Left ventricle myocardium inferior (tissue), 1 donor: ENCODE measurements around the gene GJA9. TPM values are rescaled to one million over a fixed set of nuclear protein-coding genes. Genes with fewer than 3 reads are reported as not detected.

Experiments used
- DNase-seq: peaks from one replicate; pipeline ENCODE4 v3.0.0-alpha.2; 2020
- H3K27ac ChIP-seq: fragments of 200-600 bp; replicated peaks from 2 replicates; pipeline ENCODE4 v1.8.0; 2021
- H3K27me3 ChIP-seq: fragments of 200-600 bp; 2 replicates; pipeline ENCODE4 v1.8.0; 2021; ENCODE audit warnings: low read depth
- H3K36me3 ChIP-seq: fragments of 200-600 bp; 2 replicates; pipeline ENCODE4 v1.8.0; 2021
- H3K4me1 ChIP-seq: fragments of 200-600 bp; 2 replicates; pipeline ENCODE4 v1.8.0; 2021
- H3K4me3 ChIP-seq: fragments of 200-600 bp; 2 replicates; pipeline ENCODE4 v1.8.0; 2021; ENCODE audit warnings: mild to moderate bottlenecking, moderate library complexity
- H3K9me3 ChIP-seq: fragments of 200-600 bp; replicated peaks from 2 replicates; pipeline ENCODE4 v1.8.0; 2021
- CTCF ChIP-seq: fragments of 200-600 bp; IDR thresholded peaks from 2 replicates; pipeline ENCODE4 v1.8.0; 2021; ENCODE audit warnings: antibody characterized with exemption, mild to moderate bottlenecking, borderline replicate concordance
- intact Hi-C: fragments of 100-400 bp; cut with micrococcal nuclease; formaldehyde crosslinking; loops from one replicate; pipeline ENCODE4 v1.11.0; 2022
- total RNA-seq: library from RNA; stranded (reverse); fragmentation: NEBNext Ultra II Directional; extraction: Animal tissue kit (Norgen Biotek cat#: 25700); gene quantifications from one replicate; pipeline ENCODE4 v1.2.1, GENCODE V29; 2021
- donor health status: DM: no; HTN: yes; CAD: no; lungs with severe emphysema.

The GJA9 gene
- total RNA-seq, 1 donor from 2014 or later, result not detected

GRCh38 chr1:38908821-38909220 is 27.4 kb upstream of the GJA9 start:
- intact Hi-C loops, result no loop called here
- no peak for TF ChIP-seq CTCF
- DNase-seq, result no peak

GRCh38 chr1:38905985-38906384 is 24.6 kb upstream of the GJA9 start:
- peaks cover 19% of the 10 kb centered on the region for H3K9me3 ChIP-seq
- no peaks in the 10 kb centered on the region for H3K27me3 ChIP-seq
- TF ChIP-seq CTCF, result no peak
- no peak overlapping the region for H3K27ac ChIP-seq
- H3K36me3 ChIP-seq, result no peaks in the 10 kb centered on the region
- no peak overlapping the region for H3K4me3 ChIP-seq
- intact Hi-C loops, result no loop called here
- DNase-seq, result no peak
- H3K4me1 ChIP-seq, result no peaks in the 10 kb centered on the region

More at GRCh38 chr1:38908821-38909220, 27.4 kb upstream of the GJA9 start:
- no peaks in the 10 kb centered on the region for H3K27me3 ChIP-seq
- no peak overlapping the region for H3K27ac ChIP-seq
- H3K4me1 ChIP-seq, result no peaks in the 10 kb centered on the region
- H3K36me3 ChIP-seq, result no peaks in the 10 kb centered on the region
- H3K9me3 ChIP-seq, result peaks cover 19% of the 10 kb centered on the region
- H3K4me3 ChIP-seq, result no peak overlapping the region

GRCh38 chr1:38899560-38899959 is 18.2 kb upstream of the GJA9 start:
- intact Hi-C loops, result no loop called here
- H3K4me1 ChIP-seq, result peaks cover 11% of the 10 kb centered on the region
- DNase-seq, result no peak
- no peaks in the 10 kb centered on the region for H3K27me3 ChIP-seq
- no peak for TF ChIP-seq CTCF
- no peaks in the 10 kb centered on the region for H3K36me3 ChIP-seq
- H3K9me3 ChIP-seq, result no peaks in the 10 kb centered on the region
- H3K4me3 ChIP-seq, result no peak overlapping the region
- H3K27ac ChIP-seq, result no peak overlapping the region

- Histone ChIP-seq H3K9me3 (no peaks in the 10 kb centered on the region), H3K36me3 (no peaks in the 10 kb centered on the region), H3K4me1 (peaks cover 11% of the 10 kb centered on the region), H3K27me3 (no peaks in the 10 kb centered on the region), H3K27ac (no peak overlapping the region), H3K4me3 (no peak overlapping the region)
- intact Hi-C loops, result no loop called here
- no peak for DNase-seq
- TF ChIP-seq CTCF, result no peak
Measured at GRCh38 chr1:38898653-38899230, 17.4 kb upstream of the GJA9 start.

GRCh38 chr1:38896169-38896568 is 14.8 kb upstream of the GJA9 start:
- Histone ChIP-seq H3K27me3 (no peaks in the 10 kb centered on the region), H3K36me3 (no peaks in the 10 kb centered on the region), H3K4me1 (peaks cover 11% of the 10 kb centered on the region), H3K4me3 (no peak overlapping the region), H3K9me3 (no peaks in the 10 kb centered on the region), H3K27ac (no peak overlapping the region)
- intact Hi-C loops, result no loop called here
- no peak for TF ChIP-seq CTCF
- no peak for DNase-seq
